Measurements from ENCODE around the gene PIGV. TPM values are rescaled to one million over a fixed set of nuclear protein-coding genes. Genes with fewer than 3 reads are reported as not detected.

PIGV gene
- total and polyA plus RNA-seq, 2 donors (not counting 1 experiment from before 2014, with no cell fraction given): 9.2 to 17.4 TPM

GRCh38 chr1:26740952-26741351 is 46.8 kb upstream of the PIGV start:
- no peaks in the 10 kb centered on the region for H3K9me3 ChIP-seq (ENCODE audit: control extremely low read depth in 1 of 3, control insufficient read depth in 2 of 3, insufficient read depth in 1 of 3, low read length in 2 of 3)
- no peaks in the 10 kb centered on the region for H3K27me3 ChIP-seq (replicated peaks in 1 of 4; ENCODE audit: control extremely low read depth in 1 of 4, control insufficient read depth in 3 of 4, insufficient read depth in 4 of 4, low read length in 3 of 4)
- CTCF ChIA-PET: interaction anchor here (0.6 to 2.2 kb wide), 3 partner anchors 38 to 48 kb away, joined by 3 to 5 read pairs (median 4); no protein-coding TSS in a partner anchor
- Mint-ChIP-seq H3K9me3 (ENCODE audit: insufficient read depth) (no peaks in the 10 kb centered on the region), H3K4me3 (no peak overlapping the region), H3K4me1 (peaks cover 65% of the 10 kb centered on the region), H3K27me3 (no peaks in the 10 kb centered on the region), H3K27ac (peak overlapping the region; percentile 59)
- no peak for TF ChIP-seq EZH2 (IDR thresholded peaks at IDR 0.05; ENCODE audit: borderline replicate concordance, insufficient read depth, low read depth, low read length, poor library complexity, severe bottlenecking)
- TF ChIP-seq, protein P1, sequence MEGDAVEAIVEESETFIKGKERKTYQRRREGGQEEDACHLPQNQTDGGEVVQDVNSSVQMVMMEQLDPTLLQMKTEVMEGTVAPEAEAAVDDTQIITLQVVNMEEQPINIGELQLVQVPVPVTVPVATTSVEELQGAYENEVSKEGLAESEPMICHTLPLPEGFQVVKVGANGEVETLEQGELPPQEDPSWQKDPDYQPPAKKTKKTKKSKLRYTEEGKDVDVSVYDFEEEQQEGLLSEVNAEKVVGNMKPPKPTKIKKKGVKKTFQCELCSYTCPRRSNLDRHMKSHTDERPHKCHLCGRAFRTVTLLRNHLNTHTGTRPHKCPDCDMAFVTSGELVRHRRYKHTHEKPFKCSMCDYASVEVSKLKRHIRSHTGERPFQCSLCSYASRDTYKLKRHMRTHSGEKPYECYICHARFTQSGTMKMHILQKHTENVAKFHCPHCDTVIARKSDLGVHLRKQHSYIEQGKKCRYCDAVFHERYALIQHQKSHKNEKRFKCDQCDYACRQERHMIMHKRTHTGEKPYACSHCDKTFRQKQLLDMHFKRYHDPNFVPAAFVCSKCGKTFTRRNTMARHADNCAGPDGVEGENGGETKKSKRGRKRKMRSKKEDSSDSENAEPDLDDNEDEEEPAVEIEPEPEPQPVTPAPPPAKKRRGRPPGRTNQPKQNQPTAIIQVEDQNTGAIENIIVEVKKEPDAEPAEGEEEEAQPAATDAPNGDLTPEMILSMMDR (IDR thresholded peaks at IDR 0.05): no peak
- H3K4me3 ChIP-seq (ENCODE audit: control extremely low read depth in 1 of 5, extremely low read depth in 1 of 5, insufficient read depth in 1 of 5, low read depth in 2 of 5, low read length in 4 of 5): no peak overlapping the region
- ATAC-seq (ENCODE audit: low read depth) (no peak), DNase-seq (no peak)
- no peak overlapping the region for H3K4me2 ChIP-seq (replicated peaks; ENCODE audit: low read depth, low read length, poor library complexity, severe bottlenecking)
- peak overlapping the region; percentile 3 to 96 for H3K27ac ChIP-seq (ENCODE audit: low read length in 2 of 2)
- no peak overlapping the region for H3K9ac ChIP-seq (ENCODE audit: low read length)
- intact Hi-C loops (cut with micrococcal nuclease): loop anchor here (5.0 kb wide), 1 partner anchor 194 kb away; no protein-coding TSS in a partner anchor
- peaks cover 75% of the 10 kb centered on the region in 2 donors for H3K4me1 ChIP-seq (ENCODE audit: control insufficient read depth in 2 of 2, insufficient read depth in 2 of 2, low read length in 2 of 2)
- H3K79me2 ChIP-seq (ENCODE audit: control insufficient read depth, insufficient read depth, low read length): peaks cover 73% of the 10 kb centered on the region
- POLR2A ChIA-PET: no interaction called here
- no peak overlapping the region for H2AFZ ChIP-seq (ENCODE audit: insufficient read depth, low read depth, low read length, poor library complexity, severe bottlenecking)
- 100% methylated on average over 5 of the region's 5 CpGs for WGBS (ENCODE audit: insufficient coverage)
- H4K20me1 ChIP-seq (ENCODE audit: control insufficient read depth, insufficient read depth, low read length, poor library complexity, severe bottlenecking): no peaks in the 10 kb centered on the region
- peaks cover 4 to 38% of the 10 kb centered on the region in 2 experiments for H3K36me3 ChIP-seq (replicated peaks in 1 of 2; ENCODE audit: control extremely low read depth in 1 of 2, control insufficient read depth in 1 of 2, extremely low read depth in 1 of 2, insufficient read depth in 2 of 2, low read length in 1 of 2)

DNA sequence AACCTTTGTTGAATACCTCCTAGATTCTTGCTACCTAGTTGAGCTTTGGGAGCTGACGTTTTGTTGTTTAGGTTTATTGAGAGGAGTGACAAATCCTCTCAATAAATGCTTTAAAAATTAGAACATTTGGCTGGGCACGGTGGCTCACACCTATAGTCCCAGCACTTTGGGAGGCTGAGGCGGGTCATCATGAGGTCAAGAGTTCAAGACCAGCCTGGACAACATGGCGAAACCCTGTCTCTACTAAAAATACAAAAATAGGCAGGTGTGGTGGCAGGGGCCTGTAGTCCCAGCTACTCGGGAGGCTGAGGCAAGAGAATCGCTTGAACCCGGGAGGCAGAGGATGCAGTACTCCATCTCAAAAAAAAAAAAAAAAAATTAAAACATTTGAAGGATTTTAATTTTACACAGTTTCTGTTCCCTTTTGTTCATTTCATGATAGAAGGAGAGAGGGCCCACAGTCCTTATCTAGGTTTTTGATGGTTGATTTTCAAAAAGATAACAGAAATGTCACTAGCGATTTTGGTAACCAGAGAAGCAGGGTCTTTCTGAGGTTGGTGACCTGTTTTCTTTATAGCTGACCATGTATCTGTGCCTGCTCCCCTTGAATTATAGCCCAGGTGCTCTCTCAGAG is 44.2 kb upstream of the PIGV start:
- Histone ChIP-seq H3K36me3 (replicated peaks in 1 of 2; ENCODE audit: control extremely low read depth in 1 of 2, control insufficient read depth in 1 of 2, extremely low read depth in 1 of 2, insufficient read depth in 2 of 2, low read length in 1 of 2) (peaks cover 1 to 42% of the 10 kb centered on the region in 2 experiments), H3K9me3 (ENCODE audit: control extremely low read depth in 1 of 3, control insufficient read depth in 2 of 3, insufficient read depth in 1 of 3, low read length in 2 of 3) (no peaks in the 10 kb centered on the region), H3K79me2 (ENCODE audit: control insufficient read depth, insufficient read depth, low read length) (peaks cover 73% of the 10 kb centered on the region), H3K4me1 (ENCODE audit: control insufficient read depth in 2 of 2, insufficient read depth in 2 of 2, low read length in 2 of 2) (peaks cover 89 to 93% of the 10 kb centered on the region in 2 donors), H3K4me2 (replicated peaks; ENCODE audit: low read depth, low read length, poor library complexity, severe bottlenecking) (peak overlapping the region; percentile 78), H3K27ac (ENCODE audit: low read length in 2 of 2) (peak overlapping the region; percentile 75 to 96), H3K9ac (ENCODE audit: low read length) (peak overlapping the region; percentile 61), H4K20me1 (ENCODE audit: control insufficient read depth, insufficient read depth, low read length, poor library complexity, severe bottlenecking) (peaks cover 7% of the 10 kb centered on the region), H3K27me3 (replicated peaks in 1 of 4; ENCODE audit: control extremely low read depth in 1 of 4, control insufficient read depth in 3 of 4, insufficient read depth in 4 of 4, low read length in 3 of 4) (no peaks in the 10 kb centered on the region), H3K4me3 (ENCODE audit: control extremely low read depth in 1 of 5, extremely low read depth in 1 of 5, insufficient read depth in 1 of 5, low read depth in 2 of 5, low read length in 4 of 5) (peak overlapping the region in 3 of 5 experiments; percentile 39 to 51 (median 40)), H2AFZ (ENCODE audit: insufficient read depth, low read depth, low read length, poor library complexity, severe bottlenecking) (peak overlapping the region; percentile 68)
- H3K9me3 Mint-ChIP-seq (ENCODE audit: insufficient read depth): no peaks in the 10 kb centered on the region
- H3K4me1 Mint-ChIP-seq: peaks cover 84% of the 10 kb centered on the region
- no peak for DNase-seq
- TF ChIP-seq, protein P1 (IDR thresholded peaks at IDR 0.05): no peak
- TF ChIP-seq EZH2 (IDR thresholded peaks at IDR 0.05; ENCODE audit: borderline replicate concordance, insufficient read depth, low read depth, low read length, poor library complexity, severe bottlenecking): no peak
- CTCF ChIA-PET: interaction anchor here (1.0 to 3.2 kb wide), 9 partner anchors 16 to 205 kb away, joined by 3 to 24 read pairs (median 7); no protein-coding TSS in a partner anchor
- H3K4me3 Mint-ChIP-seq: peak overlapping the region; percentile 80
- H3K27me3 Mint-ChIP-seq: no peaks in the 10 kb centered on the region
- ATAC-seq (ENCODE audit: low read depth): peak; percentile 31
- POLR2A ChIA-PET: interaction anchor here (0.7 to 4.8 kb wide), 4 partner anchors 45 to 242 kb away, joined by 3 to 26 read pairs (median 3); partner anchors contain the start of gene ARID1A
- intact Hi-C loops (cut with micrococcal nuclease): loop anchor here (1.0 to 5.0 kb wide), 5 partner anchors 21 to 196 kb away; partner anchors contain the start of gene PIGV
- WGBS (ENCODE audit: insufficient coverage): 20% methylated on average over 2 of the region's 8 CpGs
- peak overlapping the region; percentile 92 for H3K27ac Mint-ChIP-seq
